ENCODE measurements around the gene NR0B2. TPM values are rescaled to one million over a fixed set of nuclear protein-coding genes. Genes with fewer than 3 reads are reported as not detected.
"Not testable (repeated sequence)": the region's sequence is repeated elsewhere in the genome, so short reads cannot be mapped to it uniquely, and the experiment has no call there.

NR0B2 gene
- total and polyA plus RNA-seq, 5 donors from 2014 or later, result not detected

- Histone ChIP-seq H3K36me3 (ENCODE audit: control insufficient read depth, insufficient read depth, low read length) (peaks cover 76% of the 10 kb centered on the region), H3K4me3 (ENCODE audit: low read depth, low read length) (no peak overlapping the region), H3K4me1 (ENCODE audit: control insufficient read depth, insufficient read depth, low read length, poor library complexity, severe bottlenecking) (no peaks in the 10 kb centered on the region), H3K9me3 (ENCODE audit: control insufficient read depth in 2 of 2, low read length in 2 of 2) (no peaks in the 10 kb centered on the region), H3K27ac (ENCODE audit: insufficient read depth, low read length, poor library complexity, severe bottlenecking) (no peak overlapping the region), H3K27me3 (ENCODE audit: control insufficient read depth, insufficient read depth, low read length) (no peaks in the 10 kb centered on the region)
- no peaks in the 10 kb centered on the region for H3K9me3 Mint-ChIP-seq
- no peak overlapping the region for H3K4me3 Mint-ChIP-seq
- DNase-seq (no peak), ATAC-seq (ENCODE audit: low read depth in 2 of 2) (no peak)
- H3K27ac Mint-ChIP-seq, result peak overlapping the region in 1 of 3 donors; percentile 65
- H3K36me3 Mint-ChIP-seq, result peaks cover 40% of the 10 kb centered on the region
- peaks cover 6 to 21% (median 7%) of the 10 kb centered on the region in 4 donors for H3K4me1 Mint-ChIP-seq
- no peaks in the 10 kb centered on the region for H3K27me3 Mint-ChIP-seq
Observed at GRCh38 chr1:26882696-26883463, 30.9 kb downstream of the NR0B2 start.

GRCh38 chr1:26881611-26882010, 32.2 kb downstream of the NR0B2 start:
- H3K4me3 Mint-ChIP-seq; H3K27ac ChIP-seq (ENCODE audit: insufficient read depth, low read length, poor library complexity, severe bottlenecking); H3K9me3 Mint-ChIP-seq; H3K27me3 Mint-ChIP-seq; DNase-seq; H3K27ac Mint-ChIP-seq; H3K9me3 ChIP-seq (ENCODE audit: control insufficient read depth in 2 of 2, low read length in 2 of 2); H3K4me1 ChIP-seq (ENCODE audit: control insufficient read depth, insufficient read depth, low read length, poor library complexity, severe bottlenecking); H3K4me3 ChIP-seq (ENCODE audit: low read depth, low read length); H3K27me3 ChIP-seq (ENCODE audit: control insufficient read depth, insufficient read depth, low read length); ATAC-seq (ENCODE audit: low read depth in 2 of 2): not testable (repeated sequence)
- H3K36me3 Mint-ChIP-seq, result peaks cover 35% of the 10 kb centered on the region
- peaks cover 0 to 18% (median 4%) of the 10 kb centered on the region in 4 donors for H3K4me1 Mint-ChIP-seq
- peaks cover 77% of the 10 kb centered on the region for H3K36me3 ChIP-seq (ENCODE audit: control insufficient read depth, insufficient read depth, low read length)

- Histone ChIP-seq H3K36me3 (ENCODE audit: control insufficient read depth, insufficient read depth, low read length) (peaks cover 62% of the 10 kb centered on the region), H3K27me3 (ENCODE audit: control insufficient read depth, insufficient read depth, low read length) (no peaks in the 10 kb centered on the region), H3K4me3 (ENCODE audit: low read depth, low read length) (no peak overlapping the region), H3K4me1 (ENCODE audit: control insufficient read depth, insufficient read depth, low read length, poor library complexity, severe bottlenecking) (no peaks in the 10 kb centered on the region), H3K27ac (ENCODE audit: insufficient read depth, low read length, poor library complexity, severe bottlenecking) (no peak overlapping the region), H3K9me3 (ENCODE audit: control insufficient read depth in 2 of 2, low read length in 2 of 2) (no peaks in the 10 kb centered on the region)
- H3K4me3 Mint-ChIP-seq, result no peak overlapping the region
- H3K4me1 Mint-ChIP-seq, result peaks cover 0 to 13% (median 5%) of the 10 kb centered on the region in 4 donors
- H3K27me3 Mint-ChIP-seq, result no peaks in the 10 kb centered on the region
- DNase-seq, result no peak
- peaks cover 33% of the 10 kb centered on the region for H3K36me3 Mint-ChIP-seq
- H3K27ac Mint-ChIP-seq, result no peak overlapping the region
- no peaks in the 10 kb centered on the region for H3K9me3 Mint-ChIP-seq
- no peak for ATAC-seq (ENCODE audit: low read depth in 2 of 2)
Observed at GRCh38 chr1:26879793-26880192, 34.0 kb downstream of the NR0B2 start.

- no peak overlapping the region for H3K27ac Mint-ChIP-seq
- peaks cover 0 to 4% (median under 1%) of the 10 kb centered on the region in 4 donors for H3K4me1 Mint-ChIP-seq
- Histone ChIP-seq H3K27ac (ENCODE audit: insufficient read depth, low read length, poor library complexity, severe bottlenecking) (no peak overlapping the region), H3K4me3 (ENCODE audit: low read depth, low read length) (no peak overlapping the region), H3K27me3 (ENCODE audit: control insufficient read depth, insufficient read depth, low read length) (no peaks in the 10 kb centered on the region), H3K36me3 (ENCODE audit: control insufficient read depth, insufficient read depth, low read length) (peaks cover 39% of the 10 kb centered on the region), H3K4me1 (ENCODE audit: control insufficient read depth, insufficient read depth, low read length, poor library complexity, severe bottlenecking) (no peaks in the 10 kb centered on the region), H3K9me3 (ENCODE audit: control insufficient read depth in 2 of 2, low read length in 2 of 2) (no peaks in the 10 kb centered on the region)
- DNase-seq (no peak), ATAC-seq (ENCODE audit: low read depth in 2 of 2) (no peak)
- H3K36me3 Mint-ChIP-seq, result peaks cover 14% of the 10 kb centered on the region
- H3K4me3 Mint-ChIP-seq, result no peak overlapping the region
- no peaks in the 10 kb centered on the region for H3K27me3 Mint-ChIP-seq
- no peaks in the 10 kb centered on the region for H3K9me3 Mint-ChIP-seq
Observed at GRCh38 chr1:26877326-26877725, 36.4 kb downstream of the NR0B2 start.

GRCh38 chr1:26874896-26875295, 38.9 kb downstream of the NR0B2 start:
- Histone ChIP-seq H3K27me3 (ENCODE audit: control insufficient read depth, insufficient read depth, low read length) (no peaks in the 10 kb centered on the region), H3K4me3 (ENCODE audit: low read depth, low read length) (no peak overlapping the region), H3K27ac (ENCODE audit: insufficient read depth, low read length, poor library complexity, severe bottlenecking) (no peak overlapping the region), H3K9me3 (ENCODE audit: control insufficient read depth in 2 of 2, low read length in 2 of 2) (no peaks in the 10 kb centered on the region), H3K4me1 (ENCODE audit: control insufficient read depth, insufficient read depth, low read length, poor library complexity, severe bottlenecking) (no peaks in the 10 kb centered on the region), H3K36me3 (ENCODE audit: control insufficient read depth, insufficient read depth, low read length) (peaks cover 17% of the 10 kb centered on the region)
- peak overlapping the region in 1 of 4 donors; percentile 16 for H3K4me3 Mint-ChIP-seq
- no peaks in the 10 kb centered on the region for H3K9me3 Mint-ChIP-seq
- no peaks in the 10 kb centered on the region for H3K27me3 Mint-ChIP-seq
- DNase-seq (no peak), ATAC-seq (ENCODE audit: low read depth in 2 of 2) (no peak)
- no peak overlapping the region for H3K27ac Mint-ChIP-seq
- peaks cover 0 to 4% (median under 1%) of the 10 kb centered on the region in 4 donors for H3K4me1 Mint-ChIP-seq
- peaks cover 8% of the 10 kb centered on the region for H3K36me3 Mint-ChIP-seq

GRCh38 chr1:26873097-26873496, 40.7 kb downstream of the NR0B2 start:
- not testable (repeated sequence) for H3K27me3 ChIP-seq (ENCODE audit: control insufficient read depth, insufficient read depth, low read length); H3K4me3 Mint-ChIP-seq; H3K36me3 Mint-ChIP-seq; H3K27me3 Mint-ChIP-seq; H3K27ac Mint-ChIP-seq; H3K4me3 ChIP-seq (ENCODE audit: low read depth, low read length); H3K4me1 ChIP-seq (ENCODE audit: control insufficient read depth, insufficient read depth, low read length, poor library complexity, severe bottlenecking); H3K36me3 ChIP-seq (ENCODE audit: control insufficient read depth, insufficient read depth, low read length); DNase-seq; H3K9me3 ChIP-seq (ENCODE audit: control insufficient read depth in 2 of 2, low read length in 2 of 2); H3K9me3 Mint-ChIP-seq; H3K27ac ChIP-seq (ENCODE audit: insufficient read depth, low read length, poor library complexity, severe bottlenecking); ATAC-seq (ENCODE audit: low read depth in 2 of 2); H3K4me1 Mint-ChIP-seq

GRCh38 chr1:26864610-26865480, 48.9 kb downstream of the NR0B2 start:
- Histone ChIP-seq H3K36me3 (ENCODE audit: control insufficient read depth, insufficient read depth, low read length) (no peaks in the 10 kb centered on the region), H3K4me1 (ENCODE audit: control insufficient read depth, insufficient read depth, low read length, poor library complexity, severe bottlenecking) (peaks cover 21% of the 10 kb centered on the region), H3K27ac (ENCODE audit: insufficient read depth, low read length, poor library complexity, severe bottlenecking) (peak overlapping the region; percentile 86), H3K4me3 (ENCODE audit: low read depth, low read length) (peak overlapping the region; percentile 84), H3K27me3 (ENCODE audit: control insufficient read depth, insufficient read depth, low read length) (no peaks in the 10 kb centered on the region), H3K9me3 (ENCODE audit: control insufficient read depth in 2 of 2, low read length in 2 of 2) (no peaks in the 10 kb centered on the region)
- ATAC-seq (ENCODE audit: low read depth in 2 of 2) (peak; percentile 96), DNase-seq (peak; percentile 93 to 98 (median 93))
- H3K4me3 Mint-ChIP-seq, result peak overlapping the region; percentile 90 to 99 (median 94)
- H3K36me3 Mint-ChIP-seq, result no peaks in the 10 kb centered on the region
- H3K27me3 Mint-ChIP-seq, result no peaks in the 10 kb centered on the region
- H3K9me3 Mint-ChIP-seq, result no peaks in the 10 kb centered on the region
- H3K27ac Mint-ChIP-seq, result peak overlapping the region; percentile 43 to 99 (median 90)
- peaks cover 0 to 33% (median 17%) of the 10 kb centered on the region in 4 donors for H3K4me1 Mint-ChIP-seq

Measured in CD4-positive, CD25-positive, alpha-beta regulatory T cell (primary cell).